MM.1S (cell line): ENCODE measurements around the gene CCDC195.

Experiments
- DNase-seq: peaks from one replicate; pipeline ENCODE4 v3.0.0-alpha.2; 2015
- H2AFZ ChIP-seq: fragments of 300-600 bp; sonication (generic); 2 replicates; pipeline ENCODE4 v1.6.0; 2016; ENCODE audit warnings: antibody characterized with exemption, low read length
- H3F3A ChIP-seq: fragments of 300-600 bp; sonication (generic); 2 replicates; pipeline ENCODE4 v1.6.1; 2016; ENCODE audit warnings: mild to moderate bottlenecking, antibody characterized with exemption, low read length, moderate library complexity, mixed read lengths; ENCODE audit not compliant: insufficient read depth
- H3K27ac ChIP-seq: fragments of 300-600 bp; sonication (generic); 2 replicates; pipeline ENCODE4 v1.5.1; 2016; ENCODE audit warnings: mild to moderate bottlenecking, low read length
- H3K27me3 ChIP-seq: fragments of 300-600 bp; sonication (generic); replicated peaks from 2 replicates; pipeline ENCODE4 v1.6.0; 2016; ENCODE audit warnings: low read length; ENCODE audit not compliant: insufficient read depth
- H3K36me3 ChIP-seq: fragments of 300-600 bp; sonication (generic); replicated peaks from 2 replicates; pipeline ENCODE4 v1.6.1; 2016; ENCODE audit warnings: mild to moderate bottlenecking, low read length, mixed read lengths; ENCODE audit not compliant: insufficient read depth
- H3K4me1 ChIP-seq: fragments of 300-600 bp; sonication (generic); 2 replicates; pipeline ENCODE4 v1.6.1; 2016; ENCODE audit warnings: low read length, mixed read lengths
- H3K4me2 ChIP-seq: fragments of 300-600 bp; sonication (generic); 2 replicates; pipeline ENCODE4 v1.6.0; 2016; ENCODE audit warnings: low read depth, low read length
- H3K4me3 ChIP-seq: fragments of 300-600 bp; sonication (generic); 2 replicates; pipeline ENCODE4 v1.5.1; 2016; ENCODE audit warnings: low read length, mixed read lengths
- H3K79me2 ChIP-seq: fragments of 300-600 bp; sonication (generic); 2 replicates; pipeline ENCODE4 v1.6.1; 2016; ENCODE audit warnings: mixed run types, low read length, mixed read lengths
- H3K9ac ChIP-seq: fragments of 300-600 bp; sonication (generic); 2 replicates; pipeline ENCODE4 v1.6.1; 2016; ENCODE audit warnings: low read length, mixed read lengths
- H3K9me2 ChIP-seq: fragments of 300-600 bp; sonication (generic); replicated peaks from 2 replicates; pipeline ENCODE4 v1.6.1; 2016; ENCODE audit warnings: mild to moderate bottlenecking, low read length, mixed read lengths; ENCODE audit not compliant: insufficient read depth
- H3K9me3 ChIP-seq: fragments of 300-600 bp; sonication (generic); replicated peaks from 2 replicates; pipeline ENCODE4 v1.6.1; 2016; ENCODE audit warnings: mild to moderate bottlenecking, low read length, mixed read lengths; ENCODE audit not compliant: insufficient read depth
- H4K20me1 ChIP-seq: fragments of 300-600 bp; sonication (generic); 2 replicates; pipeline ENCODE4 v1.6.1; 2016; ENCODE audit warnings: mild to moderate bottlenecking, low read length, moderate library complexity, mixed read lengths; ENCODE audit not compliant: insufficient read depth
- CTCF ChIP-seq: fragments of 300-600 bp; sonication (generic); IDR thresholded peaks from 2 replicates; pipeline ENCODE4 v1.5.1; 2016; ENCODE audit warnings: antibody characterized with exemption, low read length, mixed read lengths
- EZH2 ChIP-seq: fragments of 300-600 bp; sonication (generic); optimal IDR thresholded peaks from 2 replicates; pipeline ENCODE3; 2017; ENCODE audit warnings: low read depth, mild to moderate bottlenecking, antibody characterized with exemption, low read length, mixed read lengths
- EZH2phosphoT487 ChIP-seq: fragments of 300-600 bp; sonication (generic); IDR thresholded peaks from 2 replicates; pipeline ENCODE4 v1.6.1; 2018; ENCODE audit warnings: antibody characterized with exemption, low read length

CCDC195 gene

GRCh38 chr2:224731665-224732064 is 15.5 kb upstream of the CCDC195 start:
- no peak overlapping the region for H3K4me3 ChIP-seq
- no peak overlapping the region for H3K9ac ChIP-seq
- no peaks in the 10 kb centered on the region for H3K9me2 ChIP-seq
- H3K9me3 ChIP-seq: no peaks in the 10 kb centered on the region
- H3K4me1 ChIP-seq: no peaks in the 10 kb centered on the region
- no peaks in the 10 kb centered on the region for H3K79me2 ChIP-seq
- H3F3A ChIP-seq: no peaks in the 10 kb centered on the region
- H3K27me3 ChIP-seq: no peaks in the 10 kb centered on the region
- H2AFZ ChIP-seq: no peak overlapping the region
- no peaks in the 10 kb centered on the region for H4K20me1 ChIP-seq
- no peak overlapping the region for H3K27ac ChIP-seq
- TF ChIP-seq EZH2phosphoT487 (no peak), CTCF (no peak)
- no peaks in the 10 kb centered on the region for H3K36me3 ChIP-seq
- no peak for DNase-seq
- no peak overlapping the region for H3K4me2 ChIP-seq

GRCh38 chr2:224729435-224729834 is 13.3 kb upstream of the CCDC195 start:
- Histone ChIP-seq H2AFZ (no peak overlapping the region), H3K27ac (no peak overlapping the region), H4K20me1 (no peaks in the 10 kb centered on the region), H3K79me2 (no peaks in the 10 kb centered on the region), H3F3A (no peaks in the 10 kb centered on the region), H3K9me2 (no peaks in the 10 kb centered on the region), H3K4me2 (no peak overlapping the region), H3K4me1 (no peaks in the 10 kb centered on the region), H3K27me3 (no peaks in the 10 kb centered on the region), H3K9me3 (no peaks in the 10 kb centered on the region), H3K4me3 (no peak overlapping the region), H3K9ac (no peak overlapping the region), H3K36me3 (no peaks in the 10 kb centered on the region)
- DNase-seq: no peak
- no peak for TF ChIP-seq CTCF
- no peak for TF ChIP-seq EZH2
- no peak for TF ChIP-seq EZH2phosphoT487

- no peaks in the 10 kb centered on the region for H3K9me2 ChIP-seq
- H3K27ac ChIP-seq: no peak overlapping the region
- no peak for DNase-seq
- no peaks in the 10 kb centered on the region for H3K36me3 ChIP-seq
- H3K4me2 ChIP-seq: no peak overlapping the region
- no peak for TF ChIP-seq EZH2phosphoT487
- TF ChIP-seq CTCF: no peak
- TF ChIP-seq EZH2: no peak
- no peaks in the 10 kb centered on the region for H3F3A ChIP-seq
- H3K9ac ChIP-seq: no peak overlapping the region
- no peak overlapping the region for H2AFZ ChIP-seq
- no peaks in the 10 kb centered on the region for H3K27me3 ChIP-seq
- no peak overlapping the region for H3K4me3 ChIP-seq
- H3K79me2 ChIP-seq: no peaks in the 10 kb centered on the region
- no peaks in the 10 kb centered on the region for H3K4me1 ChIP-seq
- no peaks in the 10 kb centered on the region for H4K20me1 ChIP-seq
- no peaks in the 10 kb centered on the region for H3K9me3 ChIP-seq
These were observed 8.2 kb upstream of the CCDC195 start for GRCh38 chr2:224724331-224724730.
